Bronchial smooth muscle cell (primary cell): ENCODE measurements around the gene CYB5R2. TPM values are rescaled to one million over a fixed set of nuclear protein-coding genes. Genes with fewer than 3 reads are reported as not detected.

ENCODE experiments used
- total RNA-seq: library from RNA; depleted of rRNA; stranded (reverse); fragments of >200 nt; gene quantifications from 2 replicates; pipeline ENCODE4 v1.2.1, GENCODE V29; 2014

CYB5R2 gene
- 4.4 and 5.5 TPM in 2 replicates for total RNA-seq

DNA sequence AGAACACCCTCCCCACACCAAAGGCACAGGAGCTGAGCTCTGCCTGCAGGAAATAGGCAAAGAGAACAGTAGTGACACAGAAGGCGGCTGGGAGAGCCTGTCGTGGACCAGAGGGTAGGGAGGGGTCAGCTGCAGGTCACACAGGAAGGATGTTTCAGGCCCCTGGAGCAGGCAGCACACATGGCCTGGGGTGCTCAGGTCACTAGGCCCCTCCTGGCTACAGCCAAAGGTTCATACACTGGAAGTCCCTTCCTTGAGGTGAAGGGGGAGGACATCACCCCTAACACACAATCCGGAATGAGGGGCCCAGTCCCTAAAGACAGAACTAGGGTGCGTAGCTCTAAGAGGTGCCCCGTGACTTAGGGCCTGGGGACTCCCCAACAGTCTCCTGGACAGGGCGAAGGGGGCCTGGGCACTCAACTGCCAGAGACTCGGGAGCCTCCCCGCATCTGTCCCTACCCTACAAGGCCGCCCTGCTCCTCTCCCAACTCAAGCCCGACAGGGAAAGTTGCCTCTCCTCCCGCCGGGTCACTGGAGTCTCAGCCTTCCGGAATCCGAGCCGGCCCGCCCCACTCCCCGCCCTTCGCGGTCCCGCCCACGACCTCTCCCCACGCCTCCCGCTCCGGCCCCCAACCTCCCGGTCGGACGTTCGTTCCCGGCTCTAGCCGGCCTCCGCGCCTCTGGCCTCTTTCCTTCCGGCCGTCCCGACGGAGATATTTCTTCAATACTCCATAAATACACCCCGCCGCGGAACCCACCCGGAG is at the start of gene CYB5R2:
TSS of gene CYB5R2 (minus strand) at position 541 of the 764 bp plus-strand sequence. CDS start 675 bp downstream, outside the sequence.

DNA sequence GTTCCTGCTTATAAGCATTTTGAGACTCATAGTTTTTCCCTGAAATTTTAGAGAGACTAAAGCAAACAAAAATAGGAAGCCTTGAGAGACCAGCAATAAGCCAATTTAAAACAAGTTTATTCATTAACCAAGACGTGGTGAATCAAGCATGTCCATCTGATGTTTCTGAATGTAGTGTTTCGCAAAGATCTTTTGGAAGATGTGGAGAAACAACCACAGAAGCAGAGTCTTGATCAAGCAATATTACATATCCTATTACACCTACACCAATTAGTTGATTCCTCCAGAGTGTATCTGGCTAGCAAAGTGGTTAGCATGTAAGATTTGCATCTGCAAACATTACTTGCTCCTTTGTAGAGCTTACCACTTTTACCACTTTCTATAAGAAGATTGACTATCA is 33.1 kb upstream of the CYB5R2 start, which contains the start of gene OVCH2:
TSS of gene OVCH2 (minus strand) at position 101 of the 400 bp plus-strand sequence. CDS start at position 18, 83 bp downstream.

Other genes starting within 250 kb of the CYB5R2 start
- gene OLFML1, start 188.0 kb downstream of the CYB5R2 start, total RNA-seq, result 7.1 and 16.4 TPM in 2 replicates
- gene PPFIBP2, start 159.5 kb downstream of the CYB5R2 start, total RNA-seq, result 7.6 and 14.8 TPM in 2 replicates
- not detected in 2 replicates for gene OVCH2, start 33.0 kb upstream of the CYB5R2 start, total RNA-seq
- gene OR5P2, start 123.4 kb upstream of the CYB5R2 start, total RNA-seq, result not detected in 2 replicates
- gene OR5P3, start 157.3 kb upstream of the CYB5R2 start, total RNA-seq, result not detected in 2 replicates